Natural killer cell treated with Interleukin-12 subunit alpha and Interleukin-12 subunit beta and Interleukin-15 and Interleukin-18, amount 100 ng/mL, for 72 hours (primary cell): ENCODE results near the gene ATP1B3. TPM values are rescaled to one million over a fixed set of nuclear protein-coding genes. Genes with fewer than 3 reads are reported as not detected.

Experiments
- total RNA-seq, 2 donors: library from RNA; stranded (reverse); gene quantifications; one replicate each; pipeline ENCODE4 v1.2.3, GENCODE V29; 2022

Gene ATP1B3
- total RNA-seq, 2 donors from 2014 or later, result 135 to 166 TPM

Other genes with a start within 250 kb of the ATP1B3 start
- gene RNF7, start 138.3 kb upstream of the ATP1B3 start, total RNA-seq, result 10 to 100 TPM; 66.3 to 82.8 TPM
- under 1 TPM in 1 of 2 donors, not detected in 1; 0.12 TPM for gene GRK7, start 113.2 kb upstream of the ATP1B3 start, total RNA-seq